ENCODE results near the gene IFITM1.
"Not testable (repeated sequence)": the region's sequence is repeated elsewhere in the genome, so short reads cannot be mapped to it uniquely, and the experiment has no call there.

Gene IFITM1

GRCh38 chr11:313787-314553 is at the start of gene IFITM1:
IFITM1 (plus strand) TSS chr11:314040; CDS start chr11:314171, 131 bp downstream.
- DNase-seq = no peak

GRCh38 chr11:266676-267439 is 47.0 kb upstream of the IFITM1 start:
- DNase-seq = no peak

GRCh38 chr11:267491-267994 is 46.3 kb upstream of the IFITM1 start:
- DNase-seq = no peak

- not testable (repeated sequence) for DNase-seq
Measured at GRCh38 chr11:268716-269145, 45.1 kb upstream of the IFITM1 start.

GRCh38 chr11:269146-269890 is 44.5 kb upstream of the IFITM1 start:
- no peak for DNase-seq

- DNase-seq = no peak
Measured at GRCh38 chr11:270451-271318, 43.2 kb upstream of the IFITM1 start.

- DNase-seq = no peak
Measured at GRCh38 chr11:271319-271715, 42.5 kb upstream of the IFITM1 start.

GRCh38 chr11:272195-272930 is 41.5 kb upstream of the IFITM1 start:
- DNase-seq = no peak

GRCh38 chr11:272931-273198 is 41.0 kb upstream of the IFITM1 start:
- DNase-seq = no peak

- DNase-seq = no peak
Measured at GRCh38 chr11:276219-276618, 37.6 kb upstream of the IFITM1 start.

- DNase-seq = no peak
Measured at GRCh38 chr11:278001-278951, 35.6 kb upstream of the IFITM1 start, which contains the start of gene NLRP6. NLRP6 (plus strand) TSS chr11:278407; CDS start chr11:278570, 163 bp downstream.

GRCh38 chr11:279040-279965 is 34.5 kb upstream of the IFITM1 start:
- DNase-seq = no peak

GRCh38 chr11:279966-280705 is 33.7 kb upstream of the IFITM1 start:
- no peak for DNase-seq

GRCh38 chr11:280706-281485 is 32.9 kb upstream of the IFITM1 start:
- DNase-seq = no peak

- DNase-seq = no peak
Measured at GRCh38 chr11:281486-282161, 32.2 kb upstream of the IFITM1 start.

- no peak for DNase-seq
Measured at GRCh38 chr11:282171-282570, 31.7 kb upstream of the IFITM1 start.
